SH-SY5Y (cell line): ENCODE measurements around the gene MRPS11.

Experiments
- GATA2 ChIP-seq: IDR thresholded peaks from 2 replicates; pipeline ENCODE4 v1.6.1; 2011; ENCODE audit warnings: mild to moderate bottlenecking, low read depth, low read length
- GATA3 ChIP-seq: IDR thresholded peaks from 2 replicates; pipeline ENCODE4 v1.6.1; 2011; ENCODE audit warnings: low read depth, mild to moderate bottlenecking, low read length, moderate library complexity

MRPS11 gene

GRCh38 chr15:88476635-88477060 lies 9.1 kb downstream of the MRPS11 start:
- TF ChIP-seq GATA2 (no peak), GATA3 (no peak)

GRCh38 chr15:88477126-88477525 lies 9.6 kb downstream of the MRPS11 start:
- TF ChIP-seq GATA2 (no peak), GATA3 (no peak)

GRCh38 chr15:88477904-88478303 lies 10.4 kb downstream of the MRPS11 start:
- no peak for TF ChIP-seq GATA3
- no peak for TF ChIP-seq GATA2

- no peak for TF ChIP-seq GATA2
- no peak for TF ChIP-seq GATA3
These were observed 11.7 kb downstream of the MRPS11 start for GRCh38 chr15:88479169-88479568.

GRCh38 chr15:88480981-88481380 lies 13.5 kb downstream of the MRPS11 start:
- no peak for TF ChIP-seq GATA3
- TF ChIP-seq GATA2 = no peak

GRCh38 chr15:88482263-88482662 lies 14.8 kb downstream of the MRPS11 start:
- TF ChIP-seq GATA2 (no peak), GATA3 (no peak)

- TF ChIP-seq GATA2 (no peak), GATA3 (no peak)
These were observed 17.3 kb downstream of the MRPS11 start for GRCh38 chr15:88484682-88485331.

- TF ChIP-seq GATA2 (no peak), GATA3 (no peak)
These were observed 19.8 kb downstream of the MRPS11 start for GRCh38 chr15:88487178-88487795.

- TF ChIP-seq GATA3 (no peak), GATA2 (no peak)
These were observed 20.5 kb downstream of the MRPS11 start for GRCh38 chr15:88487796-88488523.

- TF ChIP-seq GATA2 = no peak
- no peak for TF ChIP-seq GATA3
These were observed 21.8 kb downstream of the MRPS11 start for GRCh38 chr15:88489321-88489720.

GRCh38 chr15:88490036-88490435 lies 22.5 kb downstream of the MRPS11 start:
- TF ChIP-seq GATA2 (no peak), GATA3 (no peak)

- no peak for TF ChIP-seq GATA3
- TF ChIP-seq GATA2 = no peak
These were observed 23.6 kb downstream of the MRPS11 start for GRCh38 chr15:88491158-88491557.

- TF ChIP-seq GATA3 (no peak), GATA2 (no peak)
These were observed 26.3 kb downstream of the MRPS11 start for GRCh38 chr15:88493844-88494243.

GRCh38 chr15:88497109-88497765 lies 29.7 kb downstream of the MRPS11 start:
- TF ChIP-seq GATA3 = no peak
- TF ChIP-seq GATA2 = no peak
